OCI-M2 (cell line): ENCODE results near the gene LRRC4.

Source experiments
- DNase-seq: peaks from one replicate; lab custom pipeline; 2025; ENCODE audit not compliant: unreplicated experiment; lab: John Stamatoyannopoulos, UW

The LRRC4 gene

GRCh38 chr7:128060018-128060417 lies 28.8 kb upstream of the LRRC4 start:
- DNase-seq, result no peak

DNA sequence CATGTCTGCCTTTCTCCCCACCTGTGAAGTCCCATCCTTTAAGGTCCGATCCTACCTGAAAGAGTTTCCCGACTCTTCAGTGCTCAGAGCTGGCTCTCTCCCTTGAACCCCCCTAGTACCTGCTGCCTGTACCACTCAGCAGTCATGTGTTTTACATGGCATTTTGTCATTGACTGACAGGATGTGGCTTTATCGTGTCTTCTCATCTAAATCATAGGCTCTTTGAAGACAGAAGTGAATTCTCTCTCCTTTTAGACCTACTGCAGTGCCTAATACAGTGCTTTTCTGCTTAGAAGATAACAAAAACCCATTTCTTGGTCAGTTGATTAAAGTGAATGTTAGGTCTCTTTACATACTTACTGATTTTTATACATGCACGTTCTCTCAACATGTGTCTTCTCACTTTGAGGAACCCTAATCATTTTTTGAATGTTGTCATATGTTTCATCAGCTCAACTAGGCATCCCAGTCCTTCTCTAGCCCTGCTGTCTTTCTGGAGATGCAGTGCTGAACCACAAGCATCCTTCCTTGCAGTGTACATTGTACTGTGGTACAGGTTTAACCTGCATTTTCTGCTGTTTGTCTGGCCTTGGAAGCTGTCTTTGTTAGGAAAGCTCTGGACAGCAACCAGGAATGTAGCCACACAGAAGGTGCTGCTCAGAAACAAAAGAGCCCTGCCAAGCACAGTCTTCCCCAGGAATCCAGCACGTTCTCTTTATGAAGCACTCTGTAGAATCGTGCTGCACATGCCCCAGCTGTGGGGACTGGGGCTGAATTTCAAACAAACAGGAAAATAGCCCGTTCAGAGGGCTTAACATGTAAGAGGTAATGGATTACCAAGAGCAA lies 28.1 kb upstream of the LRRC4 start:
- no peak for DNase-seq

- DNase-seq, result no peak
These were observed 26.7 kb upstream of the LRRC4 start for GRCh38 chr7:128057909-128058308.

GRCh38 chr7:128056901-128057300 lies 25.7 kb upstream of the LRRC4 start:
- DNase-seq, result no peak

- no peak for DNase-seq
These were observed 24.4 kb upstream of the LRRC4 start for GRCh38 chr7:128055637-128056036.

DNA sequence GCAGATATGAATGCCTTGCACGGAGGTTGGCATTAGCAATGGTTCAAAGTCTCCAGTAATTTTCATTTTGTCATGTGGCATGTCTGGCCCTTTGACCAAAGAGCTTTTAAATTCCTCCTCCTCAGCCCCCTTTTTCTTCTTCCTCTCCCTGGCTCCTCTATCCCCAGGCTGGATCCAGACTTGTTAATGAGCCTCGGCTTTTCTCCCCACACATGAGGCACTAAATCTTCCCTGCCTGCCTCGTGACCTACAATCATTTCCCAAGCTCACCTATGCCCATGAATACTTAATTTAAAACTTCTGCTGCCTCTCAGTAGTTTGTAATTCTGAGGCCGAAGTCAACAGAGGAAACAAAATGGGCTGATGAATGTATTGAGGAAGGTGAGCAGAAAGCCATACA lies 23.3 kb upstream of the LRRC4 start:
- DNase-seq, result no peak

DNA sequence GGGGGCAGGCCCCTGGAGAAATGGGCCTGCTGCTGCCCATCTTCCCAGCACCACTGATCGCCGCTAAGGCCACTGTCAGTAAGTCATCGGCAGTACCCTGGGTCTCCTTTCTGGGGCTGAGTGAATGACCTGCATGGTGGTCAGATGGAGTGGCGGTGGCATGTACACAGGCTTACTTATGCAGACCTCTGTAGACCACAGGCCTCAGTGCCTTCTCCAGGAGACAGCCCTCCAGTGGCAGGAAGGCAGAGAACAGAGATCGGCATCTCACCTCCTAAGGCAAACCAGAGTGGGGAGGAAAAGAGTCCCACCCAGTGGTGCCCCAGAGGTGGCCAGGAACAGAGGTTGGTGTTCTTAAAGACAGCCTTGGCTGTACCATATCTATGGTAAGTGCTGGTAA lies 22.8 kb upstream of the LRRC4 start:
- no peak for DNase-seq

- DNase-seq, result no peak
These were observed 21.8 kb upstream of the LRRC4 start for GRCh38 chr7:128053023-128053422.

DNA sequence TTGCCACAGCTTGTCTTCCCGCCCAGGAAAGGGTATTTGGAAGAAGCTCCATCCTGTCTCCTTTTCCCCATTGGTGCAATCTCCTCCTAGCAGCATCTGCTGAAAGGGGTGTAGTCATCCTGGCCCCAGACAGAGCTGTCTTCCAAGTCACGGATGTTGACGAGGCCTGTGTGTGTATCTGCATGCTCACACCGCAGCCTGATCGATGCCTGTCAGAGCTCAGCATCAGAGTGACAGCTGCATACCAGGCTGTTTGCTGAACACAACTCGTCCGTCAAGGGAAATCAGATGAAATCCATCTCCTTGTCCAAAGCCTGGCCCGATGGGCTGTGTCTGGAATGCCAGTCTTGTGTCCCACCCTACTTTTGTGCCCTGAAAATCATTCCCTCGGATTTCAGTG lies 21.2 kb upstream of the LRRC4 start:
- no peak for DNase-seq

GRCh38 chr7:128045766-128046165 lies 14.5 kb upstream of the LRRC4 start:
- no peak for DNase-seq

GRCh38 chr7:128045158-128045557 lies 13.9 kb upstream of the LRRC4 start:
- no peak for DNase-seq

DNA sequence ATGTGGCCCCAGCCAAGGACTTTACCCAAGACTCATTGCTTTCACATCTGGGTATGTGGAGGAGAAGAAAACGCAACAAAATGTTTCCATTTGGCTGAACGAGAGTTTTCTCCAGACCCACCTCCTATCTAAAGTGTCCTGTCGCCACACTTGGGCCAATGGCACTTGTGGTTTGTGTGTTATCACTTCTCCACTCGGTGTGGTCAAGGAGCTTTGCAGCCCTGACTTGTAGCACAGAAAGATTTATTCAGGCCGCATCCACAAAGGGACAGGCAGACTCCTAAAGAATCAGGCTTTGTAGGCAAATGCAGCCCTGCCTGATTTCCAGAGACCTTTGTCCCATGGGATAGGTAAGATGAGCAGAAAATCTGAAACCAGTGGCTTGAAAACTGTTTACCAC lies 12.8 kb upstream of the LRRC4 start:
- DNase-seq, result no peak

- DNase-seq, result no peak
These were observed 10.8 kb upstream of the LRRC4 start for GRCh38 chr7:128042012-128042411.

DNA sequence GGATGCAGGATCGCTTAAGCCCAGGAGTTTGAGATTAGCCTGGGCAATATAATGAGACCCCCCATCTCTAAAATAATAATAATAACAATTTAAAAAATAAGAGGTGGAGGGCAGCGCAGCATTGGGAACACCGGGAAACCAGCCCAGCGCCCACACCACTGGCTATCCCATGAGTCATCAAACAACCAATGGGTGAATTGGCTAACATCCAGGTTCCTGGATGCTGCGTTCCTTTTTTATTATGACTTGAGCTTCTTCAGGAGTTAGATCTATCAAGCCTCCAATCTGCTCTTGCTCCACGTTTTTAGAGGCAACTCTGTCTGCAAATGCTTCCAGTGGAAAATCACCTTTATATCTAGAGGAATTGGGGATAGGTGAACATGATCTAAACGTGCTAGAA lies 10.0 kb upstream of the LRRC4 start:
- no peak for DNase-seq

GRCh38 chr7:128040205-128040604 lies 9.0 kb upstream of the LRRC4 start:
- DNase-seq, result no peak

GRCh38 chr7:128039544-128039953 lies 8.3 kb upstream of the LRRC4 start:
- DNase-seq, result no peak

- no peak for DNase-seq
These were observed 6.8 kb upstream of the LRRC4 start for GRCh38 chr7:128037880-128038619.

- no peak for DNase-seq
These were observed 5.8 kb upstream of the LRRC4 start for GRCh38 chr7:128037081-128037480.

- no peak for DNase-seq
These were observed 5.1 kb upstream of the LRRC4 start for GRCh38 chr7:128036226-128036940.

DNA sequence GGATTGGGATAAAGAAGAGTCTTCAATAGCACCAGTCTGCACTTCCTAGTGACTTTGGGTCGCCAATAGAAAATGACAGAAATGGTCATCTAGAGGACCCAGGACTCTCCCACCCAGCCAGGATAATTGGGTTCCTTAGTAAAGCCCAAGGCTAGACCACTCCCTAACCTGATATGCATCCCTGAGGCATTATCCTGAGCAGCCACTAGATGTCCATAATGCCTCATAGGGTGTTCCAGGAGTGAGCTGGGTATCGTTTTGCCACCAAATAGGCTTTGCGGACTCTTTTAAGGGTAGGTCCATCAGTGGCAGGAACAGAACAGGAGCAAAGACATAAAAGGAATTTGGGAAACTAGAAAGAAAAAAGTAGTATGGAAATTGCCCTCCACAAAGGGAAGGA lies 4.5 kb upstream of the LRRC4 start:
- no peak for DNase-seq

- no peak for DNase-seq
These were observed 3.6 kb upstream of the LRRC4 start for GRCh38 chr7:128034825-128035224.

DNA sequence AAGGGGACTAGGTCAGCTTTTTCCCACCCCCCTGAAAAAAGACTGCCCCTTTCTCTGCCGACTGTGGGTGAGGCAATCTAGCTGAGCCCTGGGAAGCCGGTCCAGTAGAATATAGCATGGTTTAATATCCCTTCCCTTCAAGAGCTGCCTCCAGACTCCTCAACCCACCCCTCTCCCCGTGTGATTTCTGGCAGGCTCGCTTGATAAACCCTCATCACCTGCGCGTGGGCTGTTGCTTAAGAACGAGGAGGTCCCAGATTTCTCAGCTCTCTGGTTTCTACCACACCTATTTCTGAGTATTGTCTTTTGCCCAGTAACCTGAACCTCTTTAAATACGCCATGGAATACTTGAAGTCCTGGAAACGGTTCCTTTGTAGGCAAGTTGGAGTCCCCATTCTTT lies 2.0 kb upstream of the LRRC4 start:
- no peak for DNase-seq
